Activated CD8-positive, alpha-beta T cell treated with anti-CD3 and anti-CD28 coated beads for 36 hours (primary cell): Measurements from ENCODE around the gene CLIC1. TPM values are rescaled to one million over a fixed set of nuclear protein-coding genes. Genes with fewer than 3 reads are reported as not detected.

Source experiments
- ATAC-seq: fragments of 200-7000 bp; cut with Tn5 transposase; one replicate; pipeline ENCODE4 v1.10.0; 2021; ENCODE audit warnings: mild to moderate bottlenecking, moderate library complexity
- CTCF ChIA-PET: fragments of 350-600 bp; sonication (Branson Sonifier 250); formaldehyde crosslinking; loops from one replicate; lab custom pipeline; 2021; ENCODE audit warnings: antibody characterized with exemption; lab: Charles Lee
- POLR2A ChIA-PET: fragments of 350-600 bp; sonication (Branson Sonifier 250); formaldehyde crosslinking; loops from one replicate; lab custom pipeline; 2021; ENCODE audit warnings: antibody characterized with exemption; lab: Charles Lee
- DNase-seq: peaks from one replicate; pipeline ENCODE4 v3.0.0-alpha.2; 2020
- H3K27ac Mint-ChIP-seq: one replicate; pipeline ENCODE4 v1.8.0; 2021; ENCODE audit warnings: mild to moderate bottlenecking, mixed read lengths
- H3K27me3 Mint-ChIP-seq: one replicate; pipeline ENCODE4 v1.8.0; 2021; ENCODE audit warnings: mixed read lengths
- H3K36me3 Mint-ChIP-seq: one replicate; pipeline ENCODE4 v1.8.0; 2021; ENCODE audit warnings: low read depth, mixed read lengths
- H3K4me1 Mint-ChIP-seq: one replicate; pipeline ENCODE4 v1.8.0; 2021; ENCODE audit warnings: low read depth, mixed read lengths
- H3K4me3 Mint-ChIP-seq: one replicate; pipeline ENCODE4 v1.8.0; 2021; ENCODE audit warnings: mild to moderate bottlenecking, moderate library complexity, mixed read lengths
- H3K9me3 Mint-ChIP-seq: one replicate; pipeline ENCODE4 v1.8.0; 2021; ENCODE audit warnings: mixed read lengths
- CTCF ChIP-seq: fragments of 200-600 bp; IDR thresholded peaks from one replicate; pipeline ENCODE4 v1.8.0; 2022; ENCODE audit warnings: antibody characterized with exemption, mild to moderate bottlenecking
- intact Hi-C: fragments of 100-400 bp; cut with micrococcal nuclease; formaldehyde crosslinking; loops from one replicate; pipeline ENCODE4 v1.10.0; 2022
- microRNA-seq: library from miRNA; unstranded; fragments of <30 nt; microRNA quantifications from one replicate; pipeline ENCODE4 v1.2.0, GENCODE V29; 2022; ENCODE audit warnings: borderline microRNAs expressed, borderline replicate concordance
- total RNA-seq, 2 experiments: library from RNA; stranded (reverse); gene quantifications; one replicate each; pipeline ENCODE4 v1.2.3, GENCODE V29; 2021

The CLIC1 gene
- total RNA-seq, 2 experiments from 2014 or later: 334 to 346 TPM

GRCh38 chr6:31686483-31686882 is 49.8 kb downstream of the CLIC1 start:
- no peak overlapping the region for H3K4me3 Mint-ChIP-seq
- ATAC-seq: no peak
- no peaks in the 10 kb centered on the region for H3K9me3 Mint-ChIP-seq
- POLR2A ChIA-PET: interaction anchor here (1.1 to 1.5 kb wide), 2 partner anchors 17 to 37 kb away, joined by 3 read pairs; partner anchors contain the start of genes LY6G5B and MPIG6B
- intact Hi-C loops: no loop called here
- no peak overlapping the region for H3K27ac Mint-ChIP-seq
- peaks cover 11% of the 10 kb centered on the region for H3K36me3 Mint-ChIP-seq
- H3K4me1 Mint-ChIP-seq: peaks cover 7% of the 10 kb centered on the region
- DNase-seq: no peak
- no peaks in the 10 kb centered on the region for H3K27me3 Mint-ChIP-seq
- no peak for TF ChIP-seq CTCF
- CTCF ChIA-PET: interaction anchor here (0.9 kb wide), 1 partner anchor 8 kb away, joined by 3 read pairs; no protein-coding TSS in a partner anchor

GRCh38 chr6:31683591-31683990 is 52.7 kb downstream of the CLIC1 start:
- intact Hi-C loops: no loop called here
- Mint-ChIP-seq H3K27ac (no peak overlapping the region), H3K9me3 (no peaks in the 10 kb centered on the region), H3K4me3 (no peak overlapping the region), H3K36me3 (peaks cover 8% of the 10 kb centered on the region), H3K4me1 (peaks cover 11% of the 10 kb centered on the region), H3K27me3 (no peaks in the 10 kb centered on the region)
- ChIA-PET CTCF (interaction anchor here (1.6 to 1.9 kb wide), 2 partner anchors 86 to 187 kb away, joined by 3 to 5 read pairs; no protein-coding TSS in a partner anchor), POLR2A (interaction anchor here (1.7 kb wide), 1 partner anchor 123 kb away, joined by 3 read pairs; the partner anchor contains the start of gene LSM2)
- ATAC-seq: no peak
- DNase-seq: no peak
- TF ChIP-seq CTCF: no peak

- peaks cover 11% of the 10 kb centered on the region for H3K4me1 Mint-ChIP-seq
- DNase-seq (peak; percentile 61), ATAC-seq (peak; percentile 62)
- no peaks in the 10 kb centered on the region for H3K27me3 Mint-ChIP-seq
- ChIA-PET POLR2A (interaction anchor here (0.9 to 1.7 kb wide), 3 partner anchors 11 to 24 kb away, joined by 3 to 5 read pairs (median 3); partner anchors contain the start of genes ABHD16A and LY6G5B), CTCF (interaction anchor here (0.8 to 2.0 kb wide), 11 partner anchors 10 to 208 kb away, joined by 3 to 9 read pairs (median 5); partner anchors contain the start of genes LSM2, LY6G5B and MSH5)
- no peak for TF ChIP-seq CTCF
- H3K4me3 Mint-ChIP-seq: peak overlapping the region; percentile 65
- peak overlapping the region; percentile 47 for H3K27ac Mint-ChIP-seq
- H3K9me3 Mint-ChIP-seq: no peaks in the 10 kb centered on the region
- peaks cover 4% of the 10 kb centered on the region for H3K36me3 Mint-ChIP-seq
- intact Hi-C loops: no loop called here
Observed at GRCh38 chr6:31681135-31681671, 55.1 kb downstream of the CLIC1 start.

Small RNA genes lying within 50 kb of the gene (microRNA-seq; reads per million reads assigned to microRNA genes)
- gene MIR4646: not detected

Other genes starting within 250 kb of the CLIC1 start
- 10 to 100 TPM; 17.0 to 17.7 TPM for gene MICB, start 238.4 kb downstream of the CLIC1 start, total RNA-seq
- gene MCCD1, start 207.6 kb downstream of the CLIC1 start, total RNA-seq: not detected
- gene DDX39B, start 194.5 kb downstream of the CLIC1 start, total RNA-seq: 100 to 1,000 TPM; 568 to 572 TPM
- 1 to 10 TPM in 1 of 2 experiments, under 1 TPM in 1; 0.86 to 1.1 TPM for gene ATP6V1G2, start 189.9 kb downstream of the CLIC1 start, total RNA-seq
- gene NFKBIL1, start 188.9 kb downstream of the CLIC1 start, total RNA-seq: 10 to 100 TPM; 11.3 to 13.0 TPM
- 100 to 1,000 TPM; 713 to 724 TPM for gene LTA, start 164.2 kb downstream of the CLIC1 start, total RNA-seq
- gene TNF, start 161.0 kb downstream of the CLIC1 start, total RNA-seq: 10 to 100 TPM; 89.2 to 92.5 TPM
- 100 to 1,000 TPM; 368 to 375 TPM for gene LTB, start 154.1 kb downstream of the CLIC1 start, total RNA-seq
- gene LST1, start 150.3 kb downstream of the CLIC1 start, total RNA-seq: 10 to 100 TPM; 40.4 to 43.6 TPM
- gene NCR3, start 143.5 kb downstream of the CLIC1 start, total RNA-seq: 10 to 100 TPM; 60.1 to 60.3 TPM
- 100 to 1,000 TPM; 240 to 253 TPM for gene AIF1, start 121.3 kb downstream of the CLIC1 start, total RNA-seq
- gene PRRC2A, start 115.8 kb downstream of the CLIC1 start, total RNA-seq: 100 to 1,000 TPM; 257 to 262 TPM
- gene BAG6, start 83.9 kb downstream of the CLIC1 start, total RNA-seq: 100 to 1,000 TPM; 303 to 318 TPM
- gene APOM, start 80.6 kb downstream of the CLIC1 start, total RNA-seq: 1 to 10 TPM; 4.4 to 4.9 TPM
- gene C6orf47, start 75.8 kb downstream of the CLIC1 start, total RNA-seq: 10 to 100 TPM; 11.4 to 11.7 TPM
- 10 to 100 TPM; 29.4 to 30.9 TPM for gene GPANK1, start 71.5 kb downstream of the CLIC1 start, total RNA-seq
- 100 to 1,000 TPM; 241 to 247 TPM for gene CSNK2B, start 70.5 kb downstream of the CLIC1 start, total RNA-seq
- 10 to 100 TPM; 14.7 to 16.1 TPM for gene LY6G5B, start 66.6 kb downstream of the CLIC1 start, total RNA-seq
- gene LY6G5C, start 55.5 kb downstream of the CLIC1 start, total RNA-seq: 1 to 10 TPM; 1.6 to 2.3 TPM
- gene ABHD16A, start 33.2 kb downstream of the CLIC1 start, total RNA-seq: 10 to 100 TPM; 23.7 to 24.3 TPM
- gene LY6G6F, start 29.7 kb downstream of the CLIC1 start, total RNA-seq: not detected
- not detected for gene LY6G6D, start 21.2 kb downstream of the CLIC1 start, total RNA-seq
- gene LY6G6C, start 14.8 kb downstream of the CLIC1 start, total RNA-seq: not detected
- under 1 TPM; 0.65 to 0.81 TPM for gene MPIG6B, start 13.2 kb downstream of the CLIC1 start, total RNA-seq
- 1 to 10 TPM; 6.3 to 6.9 TPM for gene DDAH2, start 7.2 kb downstream of the CLIC1 start, total RNA-seq
- 100 to 1,000 TPM in 1 of 2 experiments, 10 to 100 TPM in 1; 96.9 to 105 TPM for gene MSH5, start 3.5 kb upstream of the CLIC1 start, total RNA-seq
- 10 to 100 TPM; 13.6 to 18.7 TPM for gene SAPCD1, start 26.1 kb upstream of the CLIC1 start, total RNA-seq
- gene VWA7, start 40.8 kb upstream of the CLIC1 start, total RNA-seq: 1 to 10 TPM; 1.6 TPM
- 100 to 1,000 TPM; 150 to 153 TPM for gene VARS1, start 59.2 kb upstream of the CLIC1 start, total RNA-seq
- 100 to 1,000 TPM; 117 to 120 TPM for gene LSM2, start 70.4 kb upstream of the CLIC1 start, total RNA-seq
- gene HSPA1L, start 78.8 kb upstream of the CLIC1 start, total RNA-seq: 1 to 10 TPM; 1.7 to 2.0 TPM
- 10 to 100 TPM; 36.6 to 37.8 TPM for gene HSPA1A, start 79.0 kb upstream of the CLIC1 start, total RNA-seq
- 10 to 100 TPM; 50.4 to 50.8 TPM for gene HSPA1B, start 91.2 kb upstream of the CLIC1 start, total RNA-seq
- gene NEU1, start 126.3 kb upstream of the CLIC1 start, total RNA-seq: 1 to 10 TPM; 8.7 to 9.8 TPM
- not detected for gene SLC44A4, start 142.5 kb upstream of the CLIC1 start, total RNA-seq
- 10 to 100 TPM; 55.4 to 56.8 TPM for gene EHMT2, start 161.2 kb upstream of the CLIC1 start, total RNA-seq
- 1 to 10 TPM; 1.8 to 2.1 TPM for gene ZBTB12, start 165.6 kb upstream of the CLIC1 start, total RNA-seq
- gene C2, start 191.2 kb upstream of the CLIC1 start, total RNA-seq: 1 to 10 TPM in 1 of 2 experiments, under 1 TPM in 1; 0.99 to 1.4 TPM
- under 1 TPM; 0.43 to 0.45 TPM for gene CFB, start 209.6 kb upstream of the CLIC1 start, total RNA-seq
- 10 to 100 TPM; 60.5 to 61.0 TPM for gene NELFE, start 222.4 kb upstream of the CLIC1 start, total RNA-seq
- gene SKIC2, start 222.6 kb upstream of the CLIC1 start, total RNA-seq: 10 to 100 TPM; 76.5 to 77.3 TPM
- 10 to 100 TPM; 13.0 to 13.1 TPM for gene DXO, start 235.6 kb upstream of the CLIC1 start, total RNA-seq
- 1 to 10 TPM; 2.8 to 3.2 TPM for gene C4A, start 245.5 kb upstream of the CLIC1 start, total RNA-seq